Stimulated activated naive B cell treated with anti-CD40 and anti-IgM and Interleukin-4, amounts not matched to agents 10 μg/mL and 1 μg/mL and 100 μg/mL, for 72 hours (primary cell): ENCODE measurements around the gene ICE2.

ENCODE experiments used
- ATAC-seq, 2 donors: fragments of 150-1000 bp; cut with Tn5 transposase; replicated peaks; 2 replicates each; pipeline ENCODE4 v1.10.0; 2021; ENCODE audit warnings: moderate library complexity in 1 of 2
- DNase-seq: peaks from one replicate; pipeline ENCODE4 v3.0.0; 2021
- H3K27ac Mint-ChIP-seq: one replicate; pipeline ENCODE4 v1.8.0; 2022; ENCODE audit warnings: mild to moderate bottlenecking, mixed read lengths
- H3K27me3 Mint-ChIP-seq, 2 donors: one replicate each; pipeline ENCODE4 v1.8.0; 2022; ENCODE audit warnings: mixed read lengths in 2 of 2
- H3K36me3 Mint-ChIP-seq, 2 donors: one replicate each; pipeline ENCODE4 v1.8.0; 2022; ENCODE audit warnings: mixed read lengths in 2 of 2, mild to moderate bottlenecking in 1 of 2
- H3K4me1 Mint-ChIP-seq, 2 donors: one replicate each; pipeline ENCODE4 v1.8.0; 2022; ENCODE audit warnings: mixed read lengths in 2 of 2, mild to moderate bottlenecking in 1 of 2
- H3K4me3 Mint-ChIP-seq, 2 donors: one replicate each; pipeline ENCODE4 v1.8.0; 2022; ENCODE audit warnings: mild to moderate bottlenecking in 2 of 2, mixed read lengths in 2 of 2, moderate library complexity in 1 of 2
- H3K9me3 Mint-ChIP-seq, 2 donors: one replicate each; pipeline ENCODE4 v1.8.0; 2022; ENCODE audit warnings: mixed read lengths in 2 of 2, mild to moderate bottlenecking in 1 of 2

ICE2 gene

GRCh38 chr15:60390231-60390630 is 88.7 kb downstream of the ICE2 start:
- DNase-seq (no peak), ATAC-seq (no peak)
- Mint-ChIP-seq H3K9me3 (no peaks in the 10 kb centered on the region), H3K27me3 (no peaks in the 10 kb centered on the region), H3K4me3 (no peak overlapping the region), H3K4me1 (peaks cover 16 to 44% of the 10 kb centered on the region in 2 donors), H3K36me3 (peaks cover 37 to 47% of the 10 kb centered on the region in 2 donors), H3K27ac (no peak overlapping the region)

DNA sequence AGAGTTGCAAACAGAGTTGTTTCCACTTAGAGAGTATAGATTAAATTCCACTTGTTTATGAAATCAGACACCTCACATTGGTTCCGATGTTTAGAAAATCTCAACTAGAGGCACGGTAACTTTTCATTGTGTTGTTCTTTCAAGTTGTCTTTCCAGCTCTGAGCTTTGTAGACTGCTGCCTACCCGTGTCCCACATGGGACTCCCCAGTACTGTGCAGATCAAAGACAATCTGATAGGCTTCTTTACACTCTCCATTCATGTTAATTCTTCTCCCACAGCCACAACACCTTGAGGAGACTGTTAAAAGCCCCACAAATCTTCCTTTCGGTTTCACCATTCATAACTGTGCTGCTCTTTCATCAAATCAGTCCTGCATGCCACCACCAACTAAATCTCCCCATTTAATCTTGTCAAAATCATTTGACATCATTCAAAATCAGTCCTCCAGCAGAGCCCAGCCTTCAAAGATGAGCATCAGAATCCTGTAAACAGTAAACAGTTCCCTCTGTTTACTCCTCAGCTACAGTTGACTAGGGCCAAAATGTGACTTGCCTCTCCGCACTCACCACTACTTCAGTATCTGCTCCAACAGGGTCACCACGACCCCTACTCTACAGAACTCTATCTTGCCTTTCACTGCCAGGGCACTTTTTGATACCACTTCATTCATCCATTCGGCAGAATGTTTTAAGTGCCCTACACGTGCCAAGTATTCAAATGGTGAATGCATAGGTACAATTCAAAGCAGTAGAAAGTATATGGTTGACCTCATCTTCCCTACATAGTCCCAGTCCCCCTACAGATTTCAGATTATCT is 89.5 kb downstream of the ICE2 start:
- Mint-ChIP-seq H3K27ac (no peak overlapping the region), H3K4me3 (no peak overlapping the region), H3K36me3 (peaks cover 33 to 42% of the 10 kb centered on the region in 2 donors), H3K27me3 (no peaks in the 10 kb centered on the region), H3K4me1 (peaks cover 16 to 40% of the 10 kb centered on the region in 2 donors), H3K9me3 (no peaks in the 10 kb centered on the region)
- no peak for ATAC-seq
- DNase-seq: no peak

DNA sequence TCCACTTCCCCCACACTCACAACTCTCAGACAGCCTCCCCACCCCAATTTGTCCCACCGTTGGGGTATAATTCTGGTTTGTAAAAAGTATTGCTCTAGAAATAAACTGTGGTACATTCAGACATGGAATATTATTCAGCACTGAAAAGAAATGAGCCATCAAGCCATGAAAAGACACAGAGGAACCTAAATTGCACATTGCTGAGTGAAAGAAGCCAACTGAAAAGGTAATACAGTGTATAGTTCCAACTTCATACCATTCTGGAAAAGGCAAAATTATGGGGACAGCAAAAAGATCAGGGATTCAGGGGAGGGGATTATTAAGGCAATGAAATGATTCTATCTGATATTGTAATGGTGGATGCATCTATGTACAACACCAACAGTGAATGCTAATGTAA is 91.6 kb downstream of the ICE2 start:
- Mint-ChIP-seq H3K4me1 (peaks cover 13 to 25% of the 10 kb centered on the region in 2 donors), H3K27ac (no peak overlapping the region)

DNA sequence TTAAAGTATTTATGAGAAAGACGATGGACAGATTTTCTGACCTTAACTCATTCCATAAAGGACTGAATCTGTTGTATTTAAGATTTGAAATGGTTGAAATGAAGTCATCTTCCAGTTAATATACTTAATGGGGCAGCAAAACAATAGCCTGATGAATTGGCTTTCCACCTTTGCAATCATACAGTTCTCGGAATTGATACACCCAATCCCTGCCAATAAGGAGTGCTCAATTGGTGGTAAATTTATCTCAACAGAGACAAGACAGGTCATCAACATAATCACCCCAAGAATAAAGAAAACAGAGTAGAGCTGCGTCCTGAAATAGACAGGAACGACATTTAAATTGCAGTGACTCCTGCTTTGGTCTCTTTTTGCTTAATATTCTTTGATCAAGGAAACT is 92.3 kb downstream of the ICE2 start:
- no peak overlapping the region for H3K4me3 Mint-ChIP-seq
- H3K9me3 Mint-ChIP-seq: no peaks in the 10 kb centered on the region
- no peaks in the 10 kb centered on the region for H3K27me3 Mint-ChIP-seq
- ATAC-seq: no peak
- no peak overlapping the region for H3K27ac Mint-ChIP-seq
- H3K36me3 Mint-ChIP-seq: peaks cover 21 to 46% of the 10 kb centered on the region in 2 donors
- H3K4me1 Mint-ChIP-seq: peaks cover 11 to 22% of the 10 kb centered on the region in 2 donors
- DNase-seq: no peak

More for the DNA sequence above, 91.6 kb downstream of the ICE2 start:
- H3K4me3 Mint-ChIP-seq: no peak overlapping the region
- DNase-seq (no peak), ATAC-seq (no peak)
- H3K27me3 Mint-ChIP-seq: no peaks in the 10 kb centered on the region
- H3K36me3 Mint-ChIP-seq: peaks cover 21 to 43% of the 10 kb centered on the region in 2 donors
- no peaks in the 10 kb centered on the region for H3K9me3 Mint-ChIP-seq

DNA sequence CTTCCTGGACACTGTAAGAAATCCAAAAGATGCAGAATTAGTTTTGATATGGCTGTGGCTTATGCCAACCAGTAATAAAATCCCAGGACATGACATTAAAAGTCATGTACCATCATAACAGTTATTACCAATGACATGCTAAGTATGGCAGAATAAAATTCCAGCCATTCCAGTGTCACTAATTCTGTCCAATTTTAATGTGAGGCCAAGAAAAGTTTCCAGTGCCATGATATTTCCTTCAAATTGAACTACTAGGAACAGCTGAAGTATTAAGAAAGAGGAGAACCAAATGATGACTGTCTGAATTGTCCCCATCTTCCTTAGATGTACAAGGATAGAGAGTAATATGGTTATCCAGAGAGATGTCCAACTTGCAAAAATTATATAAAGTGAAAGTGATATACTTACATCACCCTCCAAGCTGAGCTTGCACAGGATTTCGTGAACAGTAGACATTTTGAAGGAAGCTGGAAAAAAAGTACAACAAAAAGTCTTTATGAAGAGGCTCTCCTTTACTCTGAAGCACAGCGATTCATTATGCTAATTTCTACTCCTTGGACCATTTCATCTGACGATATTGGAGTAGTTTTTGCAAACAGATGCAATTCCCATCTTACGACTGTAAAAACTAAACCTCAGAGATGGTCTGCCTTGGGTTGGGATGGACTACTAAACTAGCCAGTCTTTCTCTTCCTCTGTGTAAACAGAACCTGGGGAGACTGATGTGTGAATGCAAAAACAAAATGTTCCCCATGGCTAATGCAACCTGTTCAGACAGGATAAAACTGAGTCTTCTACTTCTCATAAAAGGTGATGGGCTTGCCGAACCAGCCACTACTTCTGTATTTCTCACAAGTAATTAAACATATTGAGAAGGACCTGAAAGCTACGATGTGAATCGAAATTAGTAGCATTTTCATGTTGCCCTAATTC is 93.1 kb downstream of the ICE2 start:
- Mint-ChIP-seq H3K27ac (no peak overlapping the region), H3K4me1 (peaks cover 8 to 15% of the 10 kb centered on the region in 2 donors), H3K36me3 (peaks cover 22 to 48% of the 10 kb centered on the region in 2 donors), H3K9me3 (no peaks in the 10 kb centered on the region), H3K27me3 (no peaks in the 10 kb centered on the region), H3K4me3 (no peak overlapping the region)
- DNase-seq (no peak), ATAC-seq (no peak)

GRCh38 chr15:60384526-60385126 is 94.3 kb downstream of the ICE2 start:
- no peaks in the 10 kb centered on the region for H3K27me3 Mint-ChIP-seq
- H3K36me3 Mint-ChIP-seq: peaks cover 22 to 39% of the 10 kb centered on the region in 2 donors
- ATAC-seq (no peak), DNase-seq (no peak)
- H3K27ac Mint-ChIP-seq: no peak overlapping the region
- peaks cover 4 to 5% of the 10 kb centered on the region in 2 donors for H3K4me1 Mint-ChIP-seq
- no peak overlapping the region for H3K4me3 Mint-ChIP-seq
- H3K9me3 Mint-ChIP-seq: no peaks in the 10 kb centered on the region

DNA sequence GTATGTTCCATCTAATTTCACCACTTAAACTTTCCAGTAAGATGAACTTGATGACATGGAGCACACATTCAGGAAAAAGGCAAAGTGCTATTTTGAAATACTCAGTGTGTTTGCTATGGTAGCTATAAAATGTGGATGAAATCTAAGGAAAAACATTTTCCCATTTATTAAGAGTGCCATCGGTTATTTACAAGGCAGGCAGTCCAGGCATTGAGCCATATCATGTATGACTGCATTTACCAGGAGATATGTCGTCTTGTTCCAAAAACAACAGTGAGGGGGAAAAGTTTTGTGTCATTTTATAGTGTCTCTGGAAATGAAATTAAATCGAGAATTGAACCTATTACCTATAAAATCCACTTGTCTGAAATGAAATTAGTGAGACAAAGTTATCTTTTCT is 94.9 kb downstream of the ICE2 start:
- Mint-ChIP-seq H3K4me3 (no peak overlapping the region), H3K36me3 (peaks cover 23 to 38% of the 10 kb centered on the region in 2 donors), H3K4me1 (no peaks in the 10 kb centered on the region), H3K9me3 (no peaks in the 10 kb centered on the region), H3K27ac (no peak overlapping the region), H3K27me3 (no peaks in the 10 kb centered on the region)
- ATAC-seq (no peak), DNase-seq (no peak)

- no peak for ATAC-seq
- Mint-ChIP-seq H3K4me1 (no peaks in the 10 kb centered on the region), H3K9me3 (no peaks in the 10 kb centered on the region), H3K36me3 (peaks cover 21 to 35% of the 10 kb centered on the region in 2 donors), H3K27me3 (no peaks in the 10 kb centered on the region), H3K27ac (peak overlapping the region; percentile 3), H3K4me3 (no peak overlapping the region)
- no peak for DNase-seq
These were observed 95.9 kb downstream of the ICE2 start for GRCh38 chr15:60382773-60383674.

- no peak for DNase-seq
- H3K27ac Mint-ChIP-seq: no peak overlapping the region
- no peaks in the 10 kb centered on the region for H3K9me3 Mint-ChIP-seq
- H3K27me3 Mint-ChIP-seq: no peaks in the 10 kb centered on the region
- no peak for ATAC-seq
- no peak overlapping the region for H3K4me3 Mint-ChIP-seq
- peaks cover 19 to 40% of the 10 kb centered on the region in 2 donors for H3K36me3 Mint-ChIP-seq
- H3K4me1 Mint-ChIP-seq: no peaks in the 10 kb centered on the region
These were observed 97.7 kb downstream of the ICE2 start for GRCh38 chr15:60381148-60381788.

DNA sequence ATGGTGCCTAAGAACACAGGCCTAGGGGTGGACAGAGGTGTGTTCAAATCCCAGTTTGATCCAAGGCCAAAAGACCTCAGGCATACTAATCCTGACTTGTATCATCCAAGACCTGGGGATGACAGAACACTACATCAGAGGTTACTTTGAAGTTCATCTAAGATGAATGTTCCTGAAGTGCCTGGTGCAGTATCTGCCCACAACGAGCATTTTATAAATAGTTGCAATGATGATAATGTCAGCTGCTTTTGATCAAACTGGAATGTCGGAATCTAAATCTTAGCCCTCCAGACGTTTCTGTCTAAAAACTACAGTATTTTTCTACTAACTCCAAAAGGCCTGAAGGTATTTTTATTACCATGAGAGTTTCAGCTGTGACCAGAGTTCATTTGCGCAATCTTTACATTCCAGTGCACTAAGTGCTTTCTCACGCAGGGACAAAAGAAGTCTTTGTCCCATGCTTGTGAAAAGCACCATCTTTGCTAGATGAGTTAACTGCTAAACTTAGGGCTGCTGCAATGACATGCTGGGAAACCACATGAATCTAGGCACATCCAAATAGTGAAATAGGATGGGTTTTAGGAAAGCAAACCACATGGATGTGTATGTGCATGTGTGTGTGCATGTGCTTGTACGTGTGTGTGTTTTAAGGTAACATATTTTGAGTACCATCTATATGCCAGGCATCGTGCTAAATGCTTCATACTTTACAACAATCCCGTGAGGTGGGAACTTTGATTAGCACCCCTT is 99.2 kb downstream of the ICE2 start:
- ATAC-seq (no peak), DNase-seq (no peak)
- Mint-ChIP-seq H3K27ac (no peak overlapping the region), H3K4me3 (no peak overlapping the region), H3K4me1 (no peaks in the 10 kb centered on the region), H3K27me3 (no peaks in the 10 kb centered on the region), H3K9me3 (no peaks in the 10 kb centered on the region), H3K36me3 (peaks cover 30 to 50% of the 10 kb centered on the region in 2 donors)

GRCh38 chr15:60379185-60379524 is 99.8 kb downstream of the ICE2 start:
- H3K27ac Mint-ChIP-seq: no peak overlapping the region
- no peak overlapping the region for H3K4me3 Mint-ChIP-seq
- no peaks in the 10 kb centered on the region for H3K27me3 Mint-ChIP-seq
- DNase-seq (no peak), ATAC-seq (no peak)
- H3K36me3 Mint-ChIP-seq: peaks cover 31 to 50% of the 10 kb centered on the region in 2 donors
- H3K9me3 Mint-ChIP-seq: no peaks in the 10 kb centered on the region
- H3K4me1 Mint-ChIP-seq: no peaks in the 10 kb centered on the region

- no peaks in the 10 kb centered on the region for H3K4me1 Mint-ChIP-seq
- no peaks in the 10 kb centered on the region for H3K9me3 Mint-ChIP-seq
- no peak for ATAC-seq
- no peak overlapping the region for H3K4me3 Mint-ChIP-seq
- DNase-seq: no peak
- peaks cover 36 to 47% of the 10 kb centered on the region in 2 donors for H3K36me3 Mint-ChIP-seq
- H3K27ac Mint-ChIP-seq: no peak overlapping the region
- H3K27me3 Mint-ChIP-seq: no peaks in the 10 kb centered on the region
These were observed 102.3 kb downstream of the ICE2 start for GRCh38 chr15:60376677-60377095.

GRCh38 chr15:60375306-60375705 is 103.6 kb downstream of the ICE2 start:
- no peak overlapping the region for H3K27ac Mint-ChIP-seq
- no peak for ATAC-seq
- H3K4me1 Mint-ChIP-seq: no peaks in the 10 kb centered on the region
- no peaks in the 10 kb centered on the region for H3K9me3 Mint-ChIP-seq
- H3K4me3 Mint-ChIP-seq: no peak overlapping the region
- H3K27me3 Mint-ChIP-seq: no peaks in the 10 kb centered on the region
- no peak for DNase-seq
- peaks cover 40 to 51% of the 10 kb centered on the region in 2 donors for H3K36me3 Mint-ChIP-seq
